Neural progenitor cell (in vitro differentiated cells): ENCODE measurements around the gene GPR142.

Source experiments
- CTCF ChIP-seq: fragments of 200-600 bp; sonication (generic); IDR thresholded peaks from 2 replicates; pipeline ENCODE4 v1.5.1; 2017; ENCODE audit warnings: antibody characterized with exemption, mild to moderate bottlenecking
- EZH2 ChIP-seq: fragments of 200-600 bp; sonication (generic); IDR thresholded peaks from 2 replicates; pipeline ENCODE4 v1.6.1; 2017; ENCODE audit warnings: antibody characterized with exemption, mild to moderate bottlenecking, moderate library complexity
- EZH2phosphoT487 ChIP-seq: fragments of 200-600 bp; sonication (generic); IDR thresholded peaks from 2 replicates; pipeline ENCODE4 v1.6.1; 2017; ENCODE audit warnings: antibody characterized with exemption

GRCh38 chr17:74332763-74333283 is 34.5 kb upstream of the GPR142 start:
- TF ChIP-seq EZH2phosphoT487 = no peak
- no peak for TF ChIP-seq CTCF
- no peak for TF ChIP-seq EZH2
